Measurements from ENCODE around the gene VPS13D. TPM values are rescaled to one million over a fixed set of nuclear protein-coding genes. Genes with fewer than 3 reads are reported as not detected.
"Not testable (repeated sequence)": the region's sequence is repeated elsewhere in the genome, so short reads cannot be mapped to it uniquely, and the experiment has no call there.

The VPS13D gene
- total RNA-seq, 1 experiment from 2014 or later, result 33.1 TPM

DNA sequence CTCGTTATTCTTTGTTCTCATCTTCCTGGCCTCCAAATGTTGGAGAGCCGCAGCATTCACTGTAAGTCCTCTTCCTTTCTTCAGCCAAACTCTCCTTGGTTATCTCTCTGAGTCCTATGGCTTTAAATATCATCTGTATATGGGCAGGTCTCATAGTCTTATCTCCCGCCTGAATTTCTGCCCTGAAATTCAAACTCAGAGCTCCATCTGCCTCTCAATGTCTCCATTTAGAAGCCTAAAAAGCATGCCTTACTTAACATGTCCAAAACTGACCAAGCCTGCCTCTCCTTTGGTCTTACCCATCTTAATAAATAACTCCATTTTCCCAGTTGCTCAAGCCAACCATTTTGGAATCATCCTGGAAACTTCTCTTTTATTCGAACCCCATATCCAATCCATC is 307.5 kb downstream of the VPS13D start:
- CTCF ChIA-PET, result no interaction called here
- POLR2A ChIA-PET, result no interaction called here

DNA sequence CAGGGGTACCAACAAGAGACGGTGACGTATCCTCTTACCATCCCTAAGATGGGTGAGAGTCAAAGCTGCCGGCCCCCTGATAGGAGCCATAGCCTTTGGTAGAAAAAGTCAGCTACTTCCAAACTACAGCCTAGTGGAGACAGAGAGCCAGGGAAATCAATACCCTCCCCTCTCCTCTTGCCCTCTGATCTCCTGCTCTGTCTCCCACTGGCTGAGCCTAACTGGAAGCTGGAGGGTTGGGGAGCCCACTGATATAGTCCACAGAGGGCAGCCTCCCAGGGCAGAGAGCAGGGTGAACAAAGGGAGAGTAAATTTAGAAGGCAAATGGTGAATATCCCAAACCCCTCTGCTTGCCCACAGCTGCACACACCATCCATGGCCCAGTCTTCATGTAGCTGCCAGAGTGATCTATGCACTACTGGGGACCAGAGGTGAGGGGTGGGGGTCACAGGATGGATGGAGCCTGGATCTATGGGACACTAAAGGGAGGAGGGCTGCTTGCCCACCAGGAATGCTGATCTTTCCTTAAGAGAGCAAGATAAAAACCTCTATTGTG is 308.2 kb downstream of the VPS13D start:
- ChIA-PET CTCF (no interaction called here), POLR2A (no interaction called here)
- Histone ChIP-seq H3K9me3 (ENCODE audit: control insufficient read depth, insufficient read depth, low read depth, low read length) (no peaks in the 10 kb centered on the region), H3K4me1 (ENCODE audit: control insufficient read depth, insufficient read depth, low read length) (peaks cover 32% of the 10 kb centered on the region), H3K4me3 (ENCODE audit: low read depth in 2 of 2, low read length in 2 of 2) (no peak overlapping the region), H3K36me3 (ENCODE audit: control insufficient read depth, insufficient read depth, low read length) (no peaks in the 10 kb centered on the region), H3K27me3 (ENCODE audit: control insufficient read depth, insufficient read depth, low read length) (no peaks in the 10 kb centered on the region), H3K27ac (ENCODE audit: low read length) (peak overlapping the region; percentile 85)
- no peak for DNase-seq (ENCODE audit: low read depth, low spot score)
- TF ChIP-seq SIN3A (IDR thresholded peaks at IDR 0.05; ENCODE audit: borderline replicate concordance, insufficient read depth, low read depth, low read length) (no peak), POLR2AphosphoS5 (IDR thresholded peaks at IDR 0.05; ENCODE audit: low read depth, low read length) (no peak), TCF7L2 (IDR thresholded peaks at IDR 0.05; ENCODE audit: low read depth, low read length) (no peak)
- TF ChIP-seq, protein P1, sequence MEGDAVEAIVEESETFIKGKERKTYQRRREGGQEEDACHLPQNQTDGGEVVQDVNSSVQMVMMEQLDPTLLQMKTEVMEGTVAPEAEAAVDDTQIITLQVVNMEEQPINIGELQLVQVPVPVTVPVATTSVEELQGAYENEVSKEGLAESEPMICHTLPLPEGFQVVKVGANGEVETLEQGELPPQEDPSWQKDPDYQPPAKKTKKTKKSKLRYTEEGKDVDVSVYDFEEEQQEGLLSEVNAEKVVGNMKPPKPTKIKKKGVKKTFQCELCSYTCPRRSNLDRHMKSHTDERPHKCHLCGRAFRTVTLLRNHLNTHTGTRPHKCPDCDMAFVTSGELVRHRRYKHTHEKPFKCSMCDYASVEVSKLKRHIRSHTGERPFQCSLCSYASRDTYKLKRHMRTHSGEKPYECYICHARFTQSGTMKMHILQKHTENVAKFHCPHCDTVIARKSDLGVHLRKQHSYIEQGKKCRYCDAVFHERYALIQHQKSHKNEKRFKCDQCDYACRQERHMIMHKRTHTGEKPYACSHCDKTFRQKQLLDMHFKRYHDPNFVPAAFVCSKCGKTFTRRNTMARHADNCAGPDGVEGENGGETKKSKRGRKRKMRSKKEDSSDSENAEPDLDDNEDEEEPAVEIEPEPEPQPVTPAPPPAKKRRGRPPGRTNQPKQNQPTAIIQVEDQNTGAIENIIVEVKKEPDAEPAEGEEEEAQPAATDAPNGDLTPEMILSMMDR (IDR thresholded peaks at IDR 0.05), result no peak
- TF ChIP-seq, protein P2, sequence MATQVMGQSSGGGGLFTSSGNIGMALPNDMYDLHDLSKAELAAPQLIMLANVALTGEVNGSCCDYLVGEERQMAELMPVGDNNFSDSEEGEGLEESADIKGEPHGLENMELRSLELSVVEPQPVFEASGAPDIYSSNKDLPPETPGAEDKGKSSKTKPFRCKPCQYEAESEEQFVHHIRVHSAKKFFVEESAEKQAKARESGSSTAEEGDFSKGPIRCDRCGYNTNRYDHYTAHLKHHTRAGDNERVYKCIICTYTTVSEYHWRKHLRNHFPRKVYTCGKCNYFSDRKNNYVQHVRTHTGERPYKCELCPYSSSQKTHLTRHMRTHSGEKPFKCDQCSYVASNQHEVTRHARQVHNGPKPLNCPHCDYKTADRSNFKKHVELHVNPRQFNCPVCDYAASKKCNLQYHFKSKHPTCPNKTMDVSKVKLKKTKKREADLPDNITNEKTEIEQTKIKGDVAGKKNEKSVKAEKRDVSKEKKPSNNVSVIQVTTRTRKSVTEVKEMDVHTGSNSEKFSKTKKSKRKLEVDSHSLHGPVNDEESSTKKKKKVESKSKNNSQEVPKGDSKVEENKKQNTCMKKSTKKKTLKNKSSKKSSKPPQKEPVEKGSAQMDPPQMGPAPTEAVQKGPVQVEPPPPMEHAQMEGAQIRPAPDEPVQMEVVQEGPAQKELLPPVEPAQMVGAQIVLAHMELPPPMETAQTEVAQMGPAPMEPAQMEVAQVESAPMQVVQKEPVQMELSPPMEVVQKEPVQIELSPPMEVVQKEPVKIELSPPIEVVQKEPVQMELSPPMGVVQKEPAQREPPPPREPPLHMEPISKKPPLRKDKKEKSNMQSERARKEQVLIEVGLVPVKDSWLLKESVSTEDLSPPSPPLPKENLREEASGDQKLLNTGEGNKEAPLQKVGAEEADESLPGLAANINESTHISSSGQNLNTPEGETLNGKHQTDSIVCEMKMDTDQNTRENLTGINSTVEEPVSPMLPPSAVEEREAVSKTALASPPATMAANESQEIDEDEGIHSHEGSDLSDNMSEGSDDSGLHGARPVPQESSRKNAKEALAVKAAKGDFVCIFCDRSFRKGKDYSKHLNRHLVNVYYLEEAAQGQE (IDR thresholded peaks at IDR 0.05; ENCODE audit: insufficient read depth in 1 of 2, low read depth in 2 of 2, low read length in 1 of 2), result no peak
- in situ Hi-C loops (cut with HindIII; ENCODE audit: low pct_unique_long_range_greater_than_20kb, low sequenced_read_pairs), result no loop called here
- no peak for ATAC-seq
- intact Hi-C loops (cut with micrococcal nuclease; ENCODE audit: unreplicated experiment), result no loop called here
- BruUV-seq (replicated peaks), result no TSS peak

More for the DNA sequence above, 307.5 kb downstream of the VPS13D start:
- Histone ChIP-seq H3K36me3 (ENCODE audit: control insufficient read depth, insufficient read depth, low read length) (no peaks in the 10 kb centered on the region), H3K9me3 (ENCODE audit: control insufficient read depth, insufficient read depth, low read depth, low read length) (no peaks in the 10 kb centered on the region), H3K4me3 (ENCODE audit: low read depth in 2 of 2, low read length in 2 of 2) (no peak overlapping the region), H3K4me1 (ENCODE audit: control insufficient read depth, insufficient read depth, low read length) (peaks cover 29% of the 10 kb centered on the region), H3K27ac (ENCODE audit: low read length) (peak overlapping the region; percentile 85), H3K27me3 (ENCODE audit: control insufficient read depth, insufficient read depth, low read length) (no peaks in the 10 kb centered on the region)
- TF ChIP-seq TCF7L2 (IDR thresholded peaks at IDR 0.05; ENCODE audit: low read depth, low read length), result no peak
- TF ChIP-seq, protein P2 (IDR thresholded peaks at IDR 0.05; ENCODE audit: insufficient read depth in 1 of 2, low read depth in 2 of 2, low read length in 1 of 2), result no peak
- TF ChIP-seq, protein P1 (IDR thresholded peaks at IDR 0.05), result no peak
- no peak for TF ChIP-seq SIN3A (IDR thresholded peaks at IDR 0.05; ENCODE audit: borderline replicate concordance, insufficient read depth, low read depth, low read length)
- no peak for TF ChIP-seq POLR2AphosphoS5 (IDR thresholded peaks at IDR 0.05; ENCODE audit: low read depth, low read length)
- no peak for DNase-seq (ENCODE audit: low read depth, low spot score)
- in situ Hi-C loops (cut with HindIII; ENCODE audit: low pct_unique_long_range_greater_than_20kb, low sequenced_read_pairs), result no loop called here
- intact Hi-C loops (cut with micrococcal nuclease; ENCODE audit: unreplicated experiment), result no loop called here
- BruUV-seq (replicated peaks), result no TSS peak
- ATAC-seq, result no peak

DNA sequence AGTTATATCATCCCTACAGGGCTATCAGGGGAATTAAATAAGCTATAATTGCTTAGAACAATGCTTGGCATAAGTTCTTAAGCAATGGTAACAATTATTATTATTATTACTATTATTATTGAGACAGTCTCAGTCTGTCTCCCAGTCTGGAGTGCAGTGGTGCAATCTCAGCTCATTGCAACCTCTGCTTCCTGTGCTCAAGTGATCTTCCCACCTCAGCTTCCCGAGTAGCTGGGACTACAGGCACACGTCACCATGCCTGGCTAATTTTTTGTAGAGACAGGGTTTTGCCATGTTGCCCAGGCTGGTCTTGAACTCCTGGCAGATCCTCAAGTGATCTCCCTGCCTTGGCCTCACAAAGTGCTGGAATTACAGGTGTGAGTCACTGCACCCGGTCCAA is 308.7 kb downstream of the VPS13D start:
- H3K4me3 ChIP-seq (ENCODE audit: low read depth in 2 of 2, low read length in 2 of 2); BruUV-seq (replicated peaks); in situ Hi-C loops (cut with HindIII; ENCODE audit: low pct_unique_long_range_greater_than_20kb, low sequenced_read_pairs); DNase-seq (ENCODE audit: low read depth, low spot score); H3K36me3 ChIP-seq (ENCODE audit: control insufficient read depth, insufficient read depth, low read length); CTCF ChIA-PET; POLR2A ChIA-PET; H3K9me3 ChIP-seq (ENCODE audit: control insufficient read depth, insufficient read depth, low read depth, low read length); intact Hi-C loops (cut with micrococcal nuclease; ENCODE audit: unreplicated experiment); ATAC-seq; H3K27me3 ChIP-seq (ENCODE audit: control insufficient read depth, insufficient read depth, low read length): not testable (repeated sequence)
- H3K4me1 ChIP-seq (ENCODE audit: control insufficient read depth, insufficient read depth, low read length), result peaks cover 33% of the 10 kb centered on the region
- H3K27ac ChIP-seq (ENCODE audit: low read length), result peak overlapping the region; percentile 85

Data from Panc1 (cell line).